GM19025 (cell line): ENCODE measurements around the gene NAP1L5.

Experiments
- ATAC-seq: cut with Tn5 transposase; IDR thresholded peaks from one replicate; pipeline ENCODE4 v1.9.1; 2021; ENCODE audit warnings: mild to moderate bottlenecking, low read depth, moderate library complexity; ENCODE audit not compliant: unreplicated experiment

The NAP1L5 gene

DNA sequence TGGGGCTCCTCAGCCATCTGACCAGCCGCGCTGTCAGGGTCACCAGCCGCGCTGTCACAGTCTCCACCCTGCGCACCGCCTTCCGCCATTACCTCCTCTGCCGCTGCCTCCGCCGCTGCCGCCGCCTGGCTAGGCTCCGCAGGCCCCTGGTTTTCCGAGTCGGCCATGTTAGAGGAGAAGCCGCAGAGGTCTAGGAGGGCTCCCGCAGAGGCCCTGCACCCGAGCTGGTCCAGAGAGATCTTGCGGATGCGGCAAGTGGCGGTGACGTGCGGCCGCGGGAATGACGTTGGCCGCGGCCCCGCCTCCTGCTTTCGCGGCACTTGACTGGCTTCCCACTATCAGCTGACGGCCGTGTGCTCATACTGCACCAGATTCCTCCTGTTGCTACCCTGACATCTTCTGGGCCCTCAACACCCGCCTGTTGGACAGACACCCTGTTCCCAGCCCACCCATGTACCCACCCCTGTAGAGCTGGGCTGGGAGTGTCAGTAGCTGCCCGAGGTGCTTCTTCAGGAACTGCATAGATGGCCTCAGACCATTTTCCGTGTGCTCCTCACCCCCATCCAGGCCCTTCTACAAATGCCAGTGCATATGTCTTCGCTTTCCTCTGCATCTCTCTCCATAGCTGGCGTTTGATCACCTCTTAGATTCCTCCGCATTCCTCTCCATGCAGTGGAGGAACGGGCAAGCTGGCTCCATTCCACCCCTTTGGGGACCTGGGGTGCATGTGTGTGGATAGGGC is at the start of gene NAP1L5:
TSS of gene NAP1L5 (minus strand) at position 242 of the 742 bp plus-strand sequence. CDS start at position 167, 75 bp downstream.
- peak; percentile 97 for ATAC-seq

DNA sequence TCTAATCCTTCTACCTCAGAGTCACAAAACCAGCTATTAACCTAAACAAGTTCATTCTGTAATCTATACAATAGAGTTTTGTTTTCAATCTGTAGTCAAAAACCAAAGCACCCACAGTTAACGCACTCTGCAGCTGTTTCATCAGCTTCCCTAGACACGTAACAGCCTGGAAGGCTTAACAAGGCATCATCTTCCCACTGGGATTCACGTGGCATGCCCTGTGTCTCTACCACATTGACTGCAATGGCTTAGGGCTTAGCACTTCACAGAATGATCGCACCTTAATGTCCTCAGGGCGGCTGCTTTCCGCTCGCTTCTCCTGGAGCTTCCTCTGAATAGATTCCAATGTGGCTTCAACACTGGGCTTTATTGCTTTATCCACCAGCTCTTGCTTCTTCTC is 49.7 kb upstream of the NAP1L5 start:
- ATAC-seq, result no peak

GRCh38 chr4:88746206-88746605 is 48.6 kb upstream of the NAP1L5 start:
- no peak for ATAC-seq

GRCh38 chr4:88745581-88746163 is 48.0 kb upstream of the NAP1L5 start:
- no peak for ATAC-seq

- ATAC-seq, result no peak
Measured at GRCh38 chr4:88745175-88745574, 47.5 kb upstream of the NAP1L5 start.

DNA sequence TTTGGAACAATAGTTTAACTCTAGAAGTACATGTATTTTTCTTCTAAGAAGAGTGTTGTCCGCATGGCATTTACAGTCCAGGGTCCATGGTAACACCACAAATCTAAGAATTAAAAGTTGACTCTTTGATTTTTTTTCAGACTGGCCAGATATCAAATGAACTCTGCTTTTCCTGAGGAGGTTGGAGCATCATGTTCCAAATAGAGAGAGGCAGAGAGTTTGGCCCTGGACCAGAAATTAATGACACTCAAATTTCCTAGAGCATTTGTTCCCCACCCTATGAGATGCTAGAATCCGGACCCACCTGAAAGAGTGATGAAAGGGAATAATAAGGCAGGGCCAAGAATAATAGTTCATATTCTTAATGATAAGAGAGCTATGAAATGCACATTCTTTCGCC is 47.0 kb upstream of the NAP1L5 start:
- ATAC-seq, result no peak

- ATAC-seq, result no peak
Measured at GRCh38 chr4:88743696-88744095, 46.1 kb upstream of the NAP1L5 start.

GRCh38 chr4:88742561-88742960 is 44.9 kb upstream of the NAP1L5 start:
- ATAC-seq, result no peak

- ATAC-seq, result no peak
Measured at GRCh38 chr4:88738180-88738579, 40.6 kb upstream of the NAP1L5 start.

GRCh38 chr4:88737307-88737941 is 39.8 kb upstream of the NAP1L5 start:
- no peak for ATAC-seq

DNA sequence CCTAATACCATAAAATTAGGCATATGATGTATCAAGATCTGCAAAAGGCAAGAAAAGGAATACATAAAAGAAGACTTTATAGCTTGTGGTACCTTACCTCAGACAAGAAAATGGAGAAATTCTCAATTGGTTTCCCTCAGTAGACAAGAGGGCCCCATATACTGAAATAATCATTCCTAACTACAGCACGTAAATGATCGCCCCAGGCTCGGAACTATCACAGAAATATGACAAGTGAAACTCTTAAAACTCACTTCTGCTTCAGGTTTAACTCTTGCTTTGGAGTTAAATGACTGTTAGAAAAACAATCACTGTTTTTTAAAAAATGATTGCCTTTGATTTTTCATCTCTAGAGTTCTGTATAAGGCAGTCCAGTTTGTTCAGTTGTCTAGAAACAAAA is 38.6 kb upstream of the NAP1L5 start:
- no peak for ATAC-seq

DNA sequence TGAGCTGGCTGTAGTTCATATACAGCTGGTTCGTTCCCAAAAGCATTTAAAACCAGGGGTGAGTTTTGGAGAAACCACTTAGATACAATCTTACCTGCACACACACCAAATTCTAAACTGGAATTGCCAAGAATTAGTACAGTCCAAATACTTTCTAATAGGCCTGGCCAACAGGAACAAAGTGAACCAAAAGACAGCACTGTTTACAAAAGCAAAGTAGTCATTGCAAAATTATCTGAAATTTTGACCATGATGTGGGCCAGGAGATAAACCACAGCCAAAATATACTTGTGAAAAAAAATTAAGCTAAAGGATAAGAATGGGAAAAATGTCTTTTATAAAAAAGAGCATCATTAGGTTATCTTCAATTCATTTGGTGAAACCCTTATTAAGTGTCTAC is 37.9 kb upstream of the NAP1L5 start:
- no peak for ATAC-seq

DNA sequence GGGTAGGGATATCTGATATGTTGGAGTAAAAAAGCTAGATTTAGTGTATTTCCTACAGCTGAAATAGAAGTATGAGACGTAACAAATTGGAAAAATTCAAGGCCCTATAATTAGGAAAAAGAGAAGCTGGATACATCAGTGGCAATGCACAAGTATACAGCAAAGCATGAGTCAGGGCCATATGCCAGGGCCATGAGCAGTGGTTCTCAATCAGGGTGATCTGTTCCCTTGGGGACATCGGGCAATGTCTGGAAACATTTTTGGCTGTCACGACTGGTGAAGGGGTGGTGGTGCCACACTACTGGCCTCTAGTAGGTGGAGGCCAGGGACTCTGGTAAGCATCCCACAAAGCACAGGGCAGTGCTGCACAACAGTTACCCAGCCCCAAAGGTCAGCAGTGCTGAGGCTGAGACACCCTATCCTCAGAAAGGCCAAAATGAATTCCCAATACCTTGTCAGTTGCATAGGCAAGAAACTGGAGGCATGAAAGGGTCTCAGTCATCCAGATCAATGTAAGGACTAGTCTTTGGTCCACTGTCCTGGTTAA is 36.8 kb upstream of the NAP1L5 start:
- ATAC-seq, result no peak

DNA sequence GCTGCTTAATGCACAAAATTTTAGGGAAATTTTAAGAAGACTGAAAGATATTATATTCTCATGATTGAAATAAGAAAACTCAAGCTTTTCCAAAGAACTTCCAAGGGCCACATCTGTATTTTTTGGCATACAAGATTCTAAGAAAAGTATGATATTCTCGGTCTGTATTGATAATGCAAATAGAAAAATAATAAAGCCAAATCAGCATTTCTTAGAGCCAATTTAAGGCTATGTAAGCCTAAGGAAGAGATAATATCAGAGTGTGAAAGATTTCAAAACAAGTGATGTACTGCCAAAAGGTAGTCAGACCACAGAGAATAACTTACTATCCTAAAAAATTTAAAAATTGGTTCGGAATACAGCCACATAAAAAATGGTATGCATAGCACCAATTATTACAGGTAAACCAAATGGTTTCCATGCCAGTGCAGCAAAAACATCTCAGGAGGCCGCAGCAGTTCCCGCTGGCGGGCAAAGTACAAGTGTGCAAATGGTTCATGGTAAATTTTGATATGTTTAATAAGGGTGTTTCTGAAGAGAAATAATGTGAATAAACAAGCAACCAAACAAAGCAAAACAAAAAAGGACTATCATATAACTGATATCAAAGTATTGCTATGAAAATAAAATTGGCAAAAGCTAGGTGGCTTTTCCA is 35.2 kb upstream of the NAP1L5 start:
- no peak for ATAC-seq

GRCh38 chr4:88731381-88731780 is 33.8 kb upstream of the NAP1L5 start:
- no peak for ATAC-seq

DNA sequence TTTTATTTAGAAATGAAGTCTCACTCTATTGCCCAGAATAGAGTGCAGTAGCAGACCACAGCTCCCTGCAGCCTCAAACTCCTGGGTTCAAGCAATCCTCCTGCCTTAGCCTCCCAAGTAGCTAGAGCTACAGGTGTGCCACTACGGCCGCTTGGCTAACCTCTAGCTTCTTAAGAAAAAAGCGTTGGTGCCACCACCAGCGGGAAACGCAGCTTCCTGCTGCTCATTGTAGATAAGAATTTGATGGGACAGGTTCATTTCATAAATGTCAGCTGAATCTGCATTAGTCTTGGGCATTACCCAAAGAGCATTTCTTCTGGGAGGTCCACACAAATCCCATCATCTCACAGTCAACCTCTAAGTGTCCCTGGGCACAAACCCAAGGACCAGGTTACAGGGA is 33.2 kb upstream of the NAP1L5 start:
- ATAC-seq, result no peak

- ATAC-seq, result no peak
Measured at GRCh38 chr4:88729146-88729760, 31.6 kb upstream of the NAP1L5 start.

- ATAC-seq, result no peak
Measured at GRCh38 chr4:88728146-88728545, 30.5 kb upstream of the NAP1L5 start.

GRCh38 chr4:88725986-88726385 is 28.4 kb upstream of the NAP1L5 start:
- ATAC-seq, result no peak

- no peak for ATAC-seq
Measured at GRCh38 chr4:88725143-88725542, 27.5 kb upstream of the NAP1L5 start.

DNA sequence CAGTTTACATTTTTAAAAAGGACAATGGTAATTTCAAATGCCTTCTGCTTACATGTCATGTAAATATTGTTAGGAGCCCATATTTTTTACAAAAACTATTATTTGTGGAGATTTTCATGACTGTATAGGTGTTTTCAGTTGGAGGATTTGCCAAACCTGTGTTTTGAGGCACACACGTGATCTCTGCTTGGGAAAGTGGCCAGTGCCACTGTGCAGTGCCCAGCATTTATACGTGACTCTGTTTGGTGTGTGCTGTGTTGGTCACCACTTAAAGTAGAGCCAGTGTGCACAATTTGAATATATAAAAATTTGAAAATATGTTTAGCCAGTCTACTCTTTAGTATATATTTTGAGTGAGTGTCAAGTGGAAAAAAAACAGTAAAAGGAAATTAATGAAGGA is 26.8 kb upstream of the NAP1L5 start:
- ATAC-seq, result no peak
